ENCODE measurements around the gene UBP1. TPM values are rescaled to one million over a fixed set of nuclear protein-coding genes. Genes with fewer than 3 reads are reported as not detected.

The UBP1 gene
- total RNA-seq, 4 donors from 2014 or later = 45.4 to 123 (median 56.3) TPM

- TF ChIP-seq, protein P1, sequence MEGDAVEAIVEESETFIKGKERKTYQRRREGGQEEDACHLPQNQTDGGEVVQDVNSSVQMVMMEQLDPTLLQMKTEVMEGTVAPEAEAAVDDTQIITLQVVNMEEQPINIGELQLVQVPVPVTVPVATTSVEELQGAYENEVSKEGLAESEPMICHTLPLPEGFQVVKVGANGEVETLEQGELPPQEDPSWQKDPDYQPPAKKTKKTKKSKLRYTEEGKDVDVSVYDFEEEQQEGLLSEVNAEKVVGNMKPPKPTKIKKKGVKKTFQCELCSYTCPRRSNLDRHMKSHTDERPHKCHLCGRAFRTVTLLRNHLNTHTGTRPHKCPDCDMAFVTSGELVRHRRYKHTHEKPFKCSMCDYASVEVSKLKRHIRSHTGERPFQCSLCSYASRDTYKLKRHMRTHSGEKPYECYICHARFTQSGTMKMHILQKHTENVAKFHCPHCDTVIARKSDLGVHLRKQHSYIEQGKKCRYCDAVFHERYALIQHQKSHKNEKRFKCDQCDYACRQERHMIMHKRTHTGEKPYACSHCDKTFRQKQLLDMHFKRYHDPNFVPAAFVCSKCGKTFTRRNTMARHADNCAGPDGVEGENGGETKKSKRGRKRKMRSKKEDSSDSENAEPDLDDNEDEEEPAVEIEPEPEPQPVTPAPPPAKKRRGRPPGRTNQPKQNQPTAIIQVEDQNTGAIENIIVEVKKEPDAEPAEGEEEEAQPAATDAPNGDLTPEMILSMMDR (IDR thresholded peaks at IDR 0.05; ENCODE audit: low read depth) = no peak
Measured at GRCh38 chr3:33417066-33417673, 23.0 kb downstream of the UBP1 start.

- TF ChIP-seq, protein P1 (IDR thresholded peaks at IDR 0.05; ENCODE audit: low read depth) = no peak
Measured at GRCh38 chr3:33403756-33404155, 36.4 kb downstream of the UBP1 start.

DNA sequence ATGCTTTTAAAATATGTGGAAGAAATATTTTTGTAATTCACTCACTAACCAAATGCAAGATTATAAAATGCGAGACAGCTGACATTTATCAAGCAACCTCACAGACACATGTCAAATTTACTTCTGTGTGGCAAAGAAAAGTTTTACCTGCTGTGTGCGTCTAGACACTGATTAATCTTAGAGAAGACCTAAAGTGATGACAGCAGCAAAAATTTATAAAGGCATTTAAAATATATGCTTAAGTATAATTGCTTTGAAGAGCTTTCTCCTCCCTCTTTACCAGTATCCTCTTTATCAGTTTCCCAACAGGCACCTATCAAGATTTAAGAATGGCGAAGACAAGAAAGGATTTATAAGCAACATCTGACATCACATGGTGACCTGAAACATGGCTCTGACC lies 37.3 kb downstream of the UBP1 start:
- TF ChIP-seq, protein P1 (IDR thresholded peaks at IDR 0.05; ENCODE audit: low read depth) = no peak

DNA sequence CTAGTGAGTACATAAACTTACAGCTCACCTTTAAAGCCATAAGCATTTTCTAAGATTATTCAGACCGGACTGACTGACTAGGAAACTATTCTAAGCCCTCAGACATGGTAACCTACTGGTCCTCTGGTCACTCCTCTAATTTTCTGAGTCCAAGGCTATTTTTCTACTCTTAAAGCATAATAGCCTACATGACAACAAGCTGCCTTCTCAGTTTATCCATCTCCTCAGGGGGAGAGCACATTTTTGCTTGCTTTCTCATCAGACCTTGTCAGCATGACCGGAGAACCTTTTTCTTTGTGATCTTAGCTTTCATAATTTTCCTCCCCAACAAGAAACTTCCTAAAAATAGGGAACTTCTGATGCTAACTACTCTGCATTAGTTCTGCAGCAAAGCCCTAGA lies 38.4 kb downstream of the UBP1 start:
- TF ChIP-seq, protein P1 (IDR thresholded peaks at IDR 0.05; ENCODE audit: low read depth) = no peak

- TF ChIP-seq, protein P1 (IDR thresholded peaks at IDR 0.05; ENCODE audit: low read depth) = no peak
Measured at GRCh38 chr3:33398410-33398809, 41.8 kb downstream of the UBP1 start.

- TF ChIP-seq, protein P1 (IDR thresholded peaks at IDR 0.05; ENCODE audit: low read depth) = no peak
Measured at GRCh38 chr3:33395900-33396299, 44.3 kb downstream of the UBP1 start.

- TF ChIP-seq, protein P1 (IDR thresholded peaks at IDR 0.05; ENCODE audit: low read depth) = no peak
Measured at GRCh38 chr3:33394403-33395054, 45.7 kb downstream of the UBP1 start.

All from subcutaneous adipose tissue (tissue), 4 donors.